KOPT-K1 (cell line): ENCODE results near the gene DHDDS.
"Not testable (repeated sequence)": the region's sequence is repeated elsewhere in the genome, so short reads cannot be mapped to it uniquely, and the experiment has no call there.

Source experiments
- H3K27ac ChIP-seq: fragments of 200-600 bp; sonication (generic); 2 replicates; pipeline ENCODE4 v1.5.1; 2016; ENCODE audit warnings: antibody characterized with exemption, mild to moderate bottlenecking, low read depth, low read length; ENCODE audit not compliant: poor library complexity, severe bottlenecking
- H3K36me3 ChIP-seq: fragments of 200-600 bp; sonication (generic); 2 replicates; pipeline ENCODE4 v1.5.1; 2017; ENCODE audit warnings: antibody characterized with exemption, mild to moderate bottlenecking, low read length, moderate library complexity; ENCODE audit not compliant: insufficient read depth
- H3K9me3 ChIP-seq: fragments of 200-600 bp; sonication (generic); 2 replicates; pipeline ENCODE4 v1.5.1; 2017; ENCODE audit warnings: antibody characterized with exemption, low read length, mild to moderate bottlenecking; ENCODE audit not compliant: insufficient read depth, poor library complexity, severe bottlenecking

The DHDDS gene

GRCh38 chr1:26431979-26432695 is at the start of gene DHDDS:
Gene DHDDS (plus strand): TSS chr1:26432321. CDS start chr1:26432946, 625 bp downstream.
- Histone ChIP-seq H3K27ac (peak within 1 kb of the TSS; percentile 67), H3K36me3 (peaks cover 27% of the 10 kb centered on the region)

DNA sequence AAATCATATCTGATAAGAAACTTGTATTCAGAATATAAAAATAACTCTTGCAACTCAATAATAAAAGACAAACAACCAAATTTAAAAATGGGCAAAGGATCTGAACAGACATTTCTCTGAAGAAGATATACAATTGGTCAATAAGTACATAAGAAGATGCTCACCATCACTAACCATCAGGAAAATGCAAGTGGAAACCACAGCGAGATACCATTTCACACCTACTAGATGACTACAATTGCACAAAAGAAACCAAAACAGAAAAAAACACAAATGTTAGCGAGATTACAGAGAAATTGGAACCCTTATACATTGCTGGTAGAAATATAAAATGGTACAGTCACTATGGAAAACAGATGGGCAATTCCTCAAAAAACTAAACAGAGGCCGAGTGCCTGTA is 48.0 kb upstream of the DHDDS start:
- no peaks in the 10 kb centered on the region for H3K36me3 ChIP-seq
- H3K27ac ChIP-seq: no peak overlapping the region
- no peaks in the 10 kb centered on the region for H3K9me3 ChIP-seq

More at GRCh38 chr1:26431979-26432695, at the start of gene DHDDS:
- H3K9me3 ChIP-seq: no peaks in the 10 kb centered on the region

DNA sequence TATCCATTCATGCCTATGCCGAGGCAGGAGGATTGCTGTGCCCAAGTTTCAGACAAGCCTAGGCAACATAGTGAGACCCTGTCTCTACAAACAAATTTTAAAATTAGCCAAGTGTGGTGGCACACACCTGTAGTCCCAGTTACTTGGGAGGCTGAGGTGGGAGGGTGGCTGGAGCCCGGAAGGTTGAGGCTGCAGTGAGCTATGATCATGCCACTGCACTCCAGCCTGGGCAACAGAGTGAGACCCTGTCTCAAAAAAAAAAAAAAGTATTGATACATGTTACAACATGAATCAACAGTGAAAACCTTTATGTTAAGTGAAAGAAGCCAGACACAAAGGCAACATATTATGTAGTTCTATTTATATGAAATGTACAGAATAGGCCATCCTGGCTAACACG is 47.1 kb upstream of the DHDDS start:
- H3K27ac ChIP-seq: peak overlapping the region; percentile 33
- not testable (repeated sequence) for H3K36me3 ChIP-seq, H3K9me3 ChIP-seq

- H3K36me3 ChIP-seq: no peaks in the 10 kb centered on the region
- H3K27ac ChIP-seq: no peak overlapping the region
- H3K9me3 ChIP-seq: no peaks in the 10 kb centered on the region
Measured at GRCh38 chr1:26387447-26387846, 44.7 kb upstream of the DHDDS start.

- H3K36me3 ChIP-seq: no peaks in the 10 kb centered on the region
- no peaks in the 10 kb centered on the region for H3K9me3 ChIP-seq
- peak overlapping the region; percentile 48 for H3K27ac ChIP-seq
Measured at GRCh38 chr1:26388791-26389445, 43.2 kb upstream of the DHDDS start.

DNA sequence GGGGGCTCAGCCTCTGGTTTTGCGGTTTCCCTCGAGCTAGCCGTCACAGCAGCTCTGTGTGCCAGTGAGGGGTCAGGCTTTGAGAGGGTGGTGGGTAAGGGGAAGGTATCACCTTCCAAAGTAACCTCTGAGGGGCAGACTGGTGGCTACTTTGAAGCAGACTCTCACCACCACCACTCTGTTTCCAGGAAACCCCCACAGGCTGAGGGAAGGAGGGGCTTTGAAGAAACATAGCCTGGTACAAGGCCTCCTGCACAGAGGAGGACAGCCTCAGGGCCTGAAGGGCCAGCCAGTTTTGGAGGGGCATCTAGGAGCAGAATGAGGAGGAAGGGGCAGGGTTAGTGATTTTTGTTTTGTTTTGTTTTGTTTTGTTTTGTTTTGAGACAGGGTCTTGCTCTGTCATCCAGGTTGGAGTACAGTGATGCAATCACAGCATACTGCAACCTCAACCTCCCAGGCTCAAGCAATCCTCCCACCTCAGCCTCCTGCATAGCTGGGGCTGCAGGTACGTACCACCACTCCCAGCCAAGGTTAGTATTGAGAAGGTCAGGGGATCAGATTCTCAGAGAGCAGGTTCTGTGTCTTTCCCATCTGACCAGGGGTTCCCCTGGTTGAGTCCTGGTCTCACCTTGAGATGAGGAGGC is 42.4 kb upstream of the DHDDS start:
- Histone ChIP-seq H3K9me3 (no peaks in the 10 kb centered on the region), H3K27ac (peak overlapping the region; percentile 48), H3K36me3 (no peaks in the 10 kb centered on the region)

GRCh38 chr1:26391450-26391849 is 40.7 kb upstream of the DHDDS start:
- no peaks in the 10 kb centered on the region for H3K9me3 ChIP-seq

GRCh38 chr1:26395754-26396153 is 36.4 kb upstream of the DHDDS start:
- Histone ChIP-seq H3K27ac (no peak overlapping the region), H3K9me3 (no peaks in the 10 kb centered on the region), H3K36me3 (no peaks in the 10 kb centered on the region)

More at GRCh38 chr1:26391450-26391849, 40.7 kb upstream of the DHDDS start:
- Histone ChIP-seq H3K27ac (no peak overlapping the region), H3K36me3 (no peaks in the 10 kb centered on the region)

DNA sequence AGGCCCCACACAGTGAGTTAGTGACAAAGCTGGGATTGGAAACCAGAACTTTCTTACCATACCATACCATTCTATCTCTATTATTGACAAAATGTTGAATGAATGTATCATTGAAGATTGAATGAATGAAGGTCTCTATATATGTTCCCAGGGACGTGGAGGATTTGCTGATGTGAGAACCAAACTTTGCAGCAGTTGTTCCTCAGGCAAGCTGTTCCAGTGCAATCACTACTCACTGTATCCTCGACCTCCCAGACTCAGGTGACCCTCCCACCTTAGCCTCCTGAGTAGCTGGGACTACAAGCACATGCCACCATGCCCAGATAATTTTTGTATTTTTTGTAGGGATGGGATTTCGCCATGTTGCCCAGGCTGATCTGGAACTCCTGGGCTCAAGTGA is 33.1 kb upstream of the DHDDS start:
- no peaks in the 10 kb centered on the region for H3K9me3 ChIP-seq
- H3K36me3 ChIP-seq: no peaks in the 10 kb centered on the region
- H3K27ac ChIP-seq: no peak overlapping the region

- Histone ChIP-seq H3K27ac (no peak overlapping the region), H3K36me3 (no peaks in the 10 kb centered on the region), H3K9me3 (no peaks in the 10 kb centered on the region)
Measured at GRCh38 chr1:26401891-26402290, 30.2 kb upstream of the DHDDS start.

GRCh38 chr1:26403656-26404055 is 28.5 kb upstream of the DHDDS start:
- Histone ChIP-seq H3K9me3 (no peaks in the 10 kb centered on the region), H3K36me3 (no peaks in the 10 kb centered on the region), H3K27ac (no peak overlapping the region)

DNA sequence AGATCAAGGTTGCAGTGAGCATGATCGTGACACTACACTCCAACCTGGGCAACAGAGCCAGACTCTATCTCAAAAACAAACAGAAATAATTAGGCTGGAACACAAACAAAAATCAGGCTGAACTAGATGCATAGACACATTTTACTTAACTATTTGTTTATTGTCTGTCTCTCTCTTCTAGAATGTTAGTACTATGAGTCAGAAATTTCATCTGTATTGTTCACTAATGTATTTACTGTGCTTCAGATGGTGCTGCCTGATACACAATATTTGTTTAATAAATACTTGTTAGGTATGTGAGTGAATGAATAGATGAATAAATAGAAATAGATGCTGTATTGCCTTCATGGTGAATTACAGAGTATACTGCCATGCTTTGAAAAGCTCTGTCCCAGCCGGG is 27.5 kb upstream of the DHDDS start:
- H3K36me3 ChIP-seq: no peaks in the 10 kb centered on the region
- no peaks in the 10 kb centered on the region for H3K9me3 ChIP-seq
- H3K27ac ChIP-seq: no peak overlapping the region

- Histone ChIP-seq H3K36me3 (no peaks in the 10 kb centered on the region), H3K27ac (no peak overlapping the region), H3K9me3 (no peaks in the 10 kb centered on the region)
Measured at GRCh38 chr1:26405281-26405915, 26.7 kb upstream of the DHDDS start.

DNA sequence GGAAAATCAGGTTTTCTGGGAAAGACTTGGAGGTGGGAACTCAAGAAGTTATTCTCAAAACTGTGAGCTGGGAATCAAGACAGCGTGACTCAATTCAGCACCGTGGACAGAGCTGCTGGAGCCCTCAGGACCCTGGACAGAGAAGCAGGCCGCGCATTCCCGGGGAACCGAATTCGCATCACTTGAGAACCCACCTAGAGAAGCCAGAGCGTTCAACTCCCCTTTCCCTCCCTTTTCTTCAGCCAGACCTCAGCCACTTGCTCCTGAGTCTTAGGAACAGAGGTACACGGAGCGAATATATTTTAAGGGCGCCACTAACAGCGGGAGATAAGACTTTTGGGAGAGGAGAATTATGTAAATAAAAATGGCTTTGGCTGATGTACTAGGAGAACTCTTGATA is 23.5 kb upstream of the DHDDS start:
- no peaks in the 10 kb centered on the region for H3K9me3 ChIP-seq
- H3K36me3 ChIP-seq: no peaks in the 10 kb centered on the region
- H3K27ac ChIP-seq: no peak overlapping the region

DNA sequence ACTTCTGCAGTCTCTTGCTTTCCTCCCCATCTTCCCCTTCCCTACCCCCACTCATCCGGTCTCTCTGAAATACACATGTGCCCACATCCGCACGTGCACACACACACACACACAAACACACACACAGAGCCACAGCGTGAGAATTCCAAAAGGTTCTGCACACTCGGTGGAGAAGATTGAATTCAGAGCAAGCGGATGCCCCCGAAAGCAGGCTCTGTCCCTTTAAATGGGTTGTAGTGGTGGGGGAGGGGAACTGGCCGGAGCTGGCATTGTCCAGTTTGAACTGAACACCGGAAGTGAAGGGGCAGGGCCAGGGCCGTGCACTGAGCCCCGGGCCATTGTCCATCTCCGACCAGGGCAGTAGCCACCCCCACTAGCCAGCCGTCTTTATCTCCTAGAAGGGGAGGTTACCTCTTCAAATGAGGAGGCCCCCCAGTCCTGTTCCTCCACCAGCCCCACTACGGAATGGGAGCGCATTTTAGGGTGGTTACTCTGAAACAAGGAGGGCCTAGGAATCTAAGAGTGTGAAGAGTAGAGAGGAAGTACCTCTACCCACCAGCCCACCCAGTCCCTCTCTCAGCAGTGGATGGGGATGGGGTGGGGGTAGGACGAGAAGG is 22.8 kb upstream of the DHDDS start:
- Histone ChIP-seq H3K9me3 (no peaks in the 10 kb centered on the region), H3K36me3 (no peaks in the 10 kb centered on the region), H3K27ac (no peak overlapping the region)
